Measurements from ENCODE around the gene ZNF503.

Gene ZNF503

GRCh38 chr10:75437693-75438092 is 36.1 kb upstream of the ZNF503 start:
- TF ChIP-seq CTCF (IDR thresholded peaks at IDR 0.05; ENCODE audit: low read depth, low read length) = no peak
- DNase-seq (ENCODE audit: extremely low read depth, low read depth) = no peak

- TF ChIP-seq CTCF (IDR thresholded peaks at IDR 0.05; ENCODE audit: low read depth, low read length) = no peak
- no peak for DNase-seq (ENCODE audit: extremely low read depth, low read depth)
Observed at GRCh38 chr10:75436896-75437295, 35.3 kb upstream of the ZNF503 start.

GRCh38 chr10:75435291-75435690 is 33.7 kb upstream of the ZNF503 start:
- DNase-seq (ENCODE audit: extremely low read depth, low read depth) = no peak

GRCh38 chr10:75434291-75434690 is 32.7 kb upstream of the ZNF503 start:
- no peak for TF ChIP-seq CTCF (IDR thresholded peaks at IDR 0.05; ENCODE audit: low read depth, low read length)
- DNase-seq (ENCODE audit: extremely low read depth, low read depth) = no peak

More at GRCh38 chr10:75435291-75435690, 33.7 kb upstream of the ZNF503 start:
- TF ChIP-seq CTCF (IDR thresholded peaks at IDR 0.05; ENCODE audit: low read depth, low read length) = no peak

- no peak for DNase-seq (ENCODE audit: extremely low read depth, low read depth)
- no peak for TF ChIP-seq CTCF (IDR thresholded peaks at IDR 0.05; ENCODE audit: low read depth, low read length)
Observed at GRCh38 chr10:75433216-75433615, 31.7 kb upstream of the ZNF503 start.

- no peak for TF ChIP-seq CTCF (IDR thresholded peaks at IDR 0.05; ENCODE audit: low read depth, low read length)
Observed at GRCh38 chr10:75432763-75433162, 31.2 kb upstream of the ZNF503 start.

GRCh38 chr10:75432176-75432575 is 30.6 kb upstream of the ZNF503 start:
- no peak for DNase-seq (ENCODE audit: extremely low read depth, low read depth)
- TF ChIP-seq CTCF (IDR thresholded peaks at IDR 0.05; ENCODE audit: low read depth, low read length) = no peak

More at GRCh38 chr10:75432763-75433162, 31.2 kb upstream of the ZNF503 start:
- DNase-seq (ENCODE audit: extremely low read depth, low read depth) = no peak
